ENCODE results near the gene MSI2.

Gene MSI2

DNA sequence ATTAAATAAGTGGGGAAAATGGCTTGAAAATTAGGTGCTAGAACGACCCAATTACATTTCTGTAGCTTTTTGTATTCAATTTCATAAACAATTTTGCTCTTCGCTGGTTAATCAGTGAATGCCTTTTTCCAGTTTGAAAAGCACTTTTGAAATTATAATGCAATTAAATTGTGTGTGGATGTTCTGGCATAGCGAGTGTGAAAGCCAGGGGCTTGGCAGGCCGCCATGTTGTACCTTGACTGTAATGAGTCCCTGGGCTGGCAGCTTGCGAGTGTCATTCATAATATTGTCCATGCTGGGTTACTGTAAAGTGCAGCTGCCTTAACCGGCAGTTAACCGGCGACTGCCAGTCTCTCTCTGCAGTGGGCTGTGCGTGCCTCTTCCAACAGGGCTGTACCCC is 310.9 kb downstream of the MSI2 start:
- DNase-seq, result no peak

DNA sequence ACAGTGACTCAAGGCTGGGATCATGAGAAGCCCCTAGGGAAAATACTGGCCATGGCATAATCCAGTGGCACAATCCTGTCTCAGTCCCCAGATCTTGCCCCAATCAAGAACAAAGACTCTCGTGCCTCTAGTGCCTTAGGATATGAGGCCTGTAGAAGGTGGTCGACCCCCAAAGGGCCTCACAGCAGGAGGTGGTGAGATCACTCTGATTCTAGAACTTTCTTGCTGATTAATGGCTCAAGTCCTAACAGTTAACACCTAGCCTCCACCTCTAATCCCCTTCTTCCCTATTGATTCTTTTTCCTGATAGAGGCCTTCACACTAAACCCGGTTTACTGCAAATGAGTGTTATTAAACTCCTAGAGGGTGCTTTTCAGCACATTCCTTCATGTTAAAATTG is 312.0 kb downstream of the MSI2 start:
- no peak for DNase-seq

DNA sequence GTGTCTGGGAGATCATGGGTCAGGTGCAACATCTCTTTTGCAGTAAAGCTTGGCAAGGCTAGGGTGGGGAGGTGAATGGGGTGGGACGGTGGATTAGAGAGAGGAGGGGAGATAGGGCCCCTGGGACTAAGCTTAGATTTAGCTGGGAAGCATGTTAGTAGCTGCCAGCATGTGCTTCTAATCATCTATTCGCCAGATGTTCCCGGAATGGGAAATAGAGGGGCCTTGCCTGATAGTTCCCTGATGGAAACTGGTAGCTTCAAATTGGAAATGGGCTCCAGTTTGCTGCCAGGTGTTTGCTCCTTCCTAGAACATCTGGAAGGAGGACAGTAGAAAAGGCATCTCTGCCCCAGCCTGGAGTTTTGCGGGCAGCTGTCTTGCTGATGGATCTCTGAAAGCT is 312.7 kb downstream of the MSI2 start:
- no peak for DNase-seq

DNA sequence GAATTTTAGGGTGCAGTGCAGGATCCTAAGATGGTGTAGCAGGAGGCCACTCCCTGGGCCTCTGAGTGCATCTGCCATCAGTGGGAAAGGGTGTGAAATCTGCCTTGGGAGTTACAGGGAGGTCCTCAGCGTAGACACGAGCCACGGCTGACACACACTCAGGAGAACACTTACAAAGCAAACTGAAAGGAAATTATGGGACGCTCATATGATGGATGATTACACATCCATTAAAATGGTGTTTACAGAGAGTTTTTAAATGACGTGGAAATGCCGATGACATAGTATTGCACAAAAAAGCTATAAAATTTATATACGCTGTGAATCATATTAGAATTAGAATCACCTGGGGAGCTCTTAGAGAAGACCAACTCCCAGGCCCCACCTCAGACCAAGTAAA is 313.5 kb downstream of the MSI2 start:
- no peak for DNase-seq

DNA sequence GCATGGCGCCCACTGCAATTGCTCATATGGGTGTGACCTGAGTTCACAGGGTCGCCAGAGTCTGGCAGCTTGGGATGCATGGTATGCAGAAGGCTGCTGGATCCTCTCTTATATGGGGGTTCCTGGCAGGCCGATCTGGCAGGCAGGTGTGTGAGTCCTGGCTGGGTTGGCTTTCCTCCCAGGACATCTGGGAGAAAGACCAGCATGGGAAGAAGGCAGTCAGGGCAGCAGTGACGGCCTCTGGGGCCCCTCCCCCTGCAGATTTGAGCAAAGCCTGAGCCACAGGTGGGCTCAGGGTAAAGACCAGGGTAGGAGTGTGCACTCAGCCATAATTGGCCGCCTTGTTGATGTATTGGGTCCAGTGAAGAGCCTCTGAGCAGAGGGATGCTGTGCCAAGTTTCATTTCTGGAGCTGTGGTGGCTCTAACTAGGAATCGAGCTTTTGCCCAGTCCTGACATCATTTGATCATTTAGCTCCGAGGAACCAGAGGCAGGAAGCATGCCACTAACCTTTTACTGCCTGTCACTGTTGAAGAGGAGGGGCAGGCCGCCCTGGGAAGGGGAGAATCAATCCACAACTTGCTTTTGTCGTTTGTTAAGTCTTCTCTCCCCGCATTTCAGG is 314.5 kb downstream of the MSI2 start:
- DNase-seq, result no peak

DNA sequence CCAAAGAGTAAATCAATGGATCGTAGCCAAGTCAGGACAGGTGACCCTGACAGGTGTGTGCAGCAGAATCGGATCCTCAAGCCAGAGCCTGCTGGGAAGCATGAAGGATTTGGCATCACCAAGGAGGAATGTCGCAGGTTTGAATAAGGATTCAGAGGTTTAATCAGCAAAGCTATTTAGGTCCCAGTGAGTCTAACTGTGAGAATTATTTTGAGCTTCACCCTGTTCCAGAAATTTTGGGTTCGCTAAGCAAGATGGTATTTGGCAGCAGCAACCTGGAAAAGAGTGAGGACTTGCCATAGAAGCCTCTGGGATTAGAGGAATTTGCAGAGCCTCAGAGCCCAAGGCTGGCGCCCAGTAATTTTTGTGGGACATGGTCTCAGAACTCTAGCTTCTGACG is 315.7 kb downstream of the MSI2 start:
- no peak for DNase-seq

DNA sequence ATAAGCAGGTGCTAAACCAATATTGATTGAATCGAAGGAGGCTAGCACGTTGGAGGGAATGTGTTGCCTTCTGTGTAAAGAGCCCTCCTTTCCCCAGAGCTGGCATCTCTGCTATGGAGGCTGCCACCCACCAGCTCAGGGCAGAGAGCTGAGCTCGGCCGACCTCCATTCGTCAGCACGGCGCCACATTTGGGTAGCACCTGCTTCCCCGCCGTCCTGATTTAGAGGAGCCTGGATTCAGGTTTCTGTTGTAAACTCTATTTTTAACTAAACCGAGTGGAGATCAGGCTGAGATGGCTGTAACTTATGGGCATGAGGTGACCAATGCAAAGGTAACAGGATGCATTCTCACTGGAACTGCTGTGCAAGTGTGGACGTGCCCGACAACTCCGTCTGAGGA is 316.3 kb downstream of the MSI2 start:
- DNase-seq, result no peak

DNA sequence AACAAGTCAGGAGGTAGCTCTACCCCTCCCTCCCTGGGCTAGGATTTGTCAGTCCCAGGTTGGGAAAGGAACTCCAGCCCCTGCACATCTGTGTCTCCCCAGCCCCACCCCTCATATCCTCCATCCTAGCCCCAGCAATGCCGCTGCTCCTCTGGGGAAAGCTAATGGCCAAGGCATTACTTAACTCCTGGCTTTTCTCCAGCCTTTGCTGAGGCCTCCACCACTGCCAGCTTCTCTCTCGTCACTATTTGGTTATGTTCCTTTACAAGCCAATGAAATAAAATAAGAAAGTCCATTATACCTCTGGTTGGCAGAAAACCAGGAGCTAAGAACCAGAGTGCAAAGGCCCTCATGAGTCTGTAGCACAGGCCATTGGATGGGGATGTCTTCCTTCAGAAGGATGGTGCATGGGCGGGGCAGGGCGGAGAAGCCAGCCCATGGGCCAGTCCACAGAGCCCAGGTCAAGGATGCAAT is 317.8 kb downstream of the MSI2 start:
- no peak for DNase-seq

DNA sequence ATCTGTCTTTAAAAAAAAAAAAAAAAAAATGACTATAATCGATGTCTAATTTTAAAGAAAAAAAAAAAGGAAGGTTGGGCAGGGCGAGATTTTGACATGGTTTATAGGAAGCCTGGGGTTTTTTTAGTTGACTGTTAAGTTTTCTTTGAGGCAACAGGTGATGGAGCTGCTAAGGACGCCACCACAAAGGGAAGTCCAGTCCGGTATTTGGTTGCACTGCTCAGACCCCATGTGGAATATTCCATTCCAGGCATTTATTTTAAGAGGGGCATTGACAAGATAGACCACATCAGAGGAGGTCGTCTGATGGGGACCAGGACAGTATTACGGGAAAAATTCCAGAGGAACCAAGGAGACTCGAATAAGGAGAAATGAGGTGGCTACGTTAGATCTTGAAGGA is 320.4 kb downstream of the MSI2 start:
- DNase-seq, result no peak

DNA sequence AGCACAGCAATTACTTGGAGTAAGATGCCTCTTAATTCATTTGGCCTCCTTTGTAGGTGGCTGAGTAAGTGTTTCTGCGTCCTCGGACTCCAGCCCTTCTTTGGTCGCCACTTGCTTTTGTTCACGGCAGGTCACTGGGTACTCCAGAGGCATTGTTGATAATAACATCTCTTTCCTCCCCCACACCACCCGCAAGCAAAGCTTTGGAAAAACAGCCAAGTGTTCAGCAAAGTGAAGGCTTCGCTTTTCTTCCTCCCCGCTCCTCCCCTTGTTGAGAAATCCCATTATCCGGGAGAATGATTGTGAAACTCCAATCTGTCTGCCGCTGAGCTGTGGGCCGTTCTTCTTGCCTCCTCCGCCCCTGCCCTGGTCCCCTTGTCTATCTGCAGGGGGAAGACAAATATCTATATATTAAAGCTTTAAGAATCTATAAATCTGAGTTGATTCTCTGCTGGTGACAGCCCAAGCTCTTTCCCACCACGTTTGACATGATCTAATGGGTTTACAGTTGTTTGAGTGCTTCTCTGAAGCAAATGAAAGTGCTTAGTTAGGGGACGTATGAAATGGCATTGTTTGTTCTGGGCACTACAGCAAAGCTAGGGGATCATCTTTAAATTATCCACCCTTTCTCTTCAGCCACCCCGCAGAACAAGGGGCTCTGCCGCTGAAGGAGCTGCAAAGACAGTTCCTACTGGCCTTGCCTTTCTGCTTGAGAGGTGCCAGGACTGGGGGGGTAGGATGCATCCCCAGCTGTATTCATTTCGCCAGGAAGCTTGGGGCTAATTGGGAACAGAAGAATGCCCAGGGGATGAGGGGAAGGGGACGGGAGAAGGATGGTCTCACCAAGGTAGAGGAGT is 321.7 kb downstream of the MSI2 start:
- DNase-seq, result no peak

DNA sequence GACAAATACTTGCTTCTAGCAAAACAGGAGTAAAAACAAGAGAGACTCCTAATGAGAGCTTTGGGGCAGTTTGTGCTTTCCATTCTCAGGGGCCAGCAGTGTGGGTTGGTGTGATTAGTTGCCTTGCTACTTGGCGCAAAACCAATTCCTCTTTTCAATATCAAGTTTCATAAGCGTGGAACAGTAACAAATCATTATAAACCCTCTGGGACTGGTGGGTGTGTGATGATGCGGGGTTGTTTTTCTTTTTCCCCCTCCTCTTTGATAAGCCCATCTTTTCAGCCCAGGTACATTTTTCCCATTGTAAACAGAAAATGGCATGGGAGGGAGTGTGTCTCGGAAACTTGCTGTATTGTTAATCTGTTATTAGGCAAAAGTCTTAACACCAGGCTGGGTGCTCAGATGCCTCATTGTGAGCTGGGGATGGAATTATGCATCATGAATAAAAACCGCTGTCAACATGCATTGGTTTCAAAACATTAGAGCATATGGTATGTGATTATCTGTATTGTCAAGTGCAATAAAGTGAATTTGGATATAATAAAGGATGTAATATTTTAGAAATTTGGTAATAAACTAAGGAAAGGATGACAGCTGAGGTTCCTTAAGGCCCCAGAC is 322.4 kb downstream of the MSI2 start:
- DNase-seq, result no peak

DNA sequence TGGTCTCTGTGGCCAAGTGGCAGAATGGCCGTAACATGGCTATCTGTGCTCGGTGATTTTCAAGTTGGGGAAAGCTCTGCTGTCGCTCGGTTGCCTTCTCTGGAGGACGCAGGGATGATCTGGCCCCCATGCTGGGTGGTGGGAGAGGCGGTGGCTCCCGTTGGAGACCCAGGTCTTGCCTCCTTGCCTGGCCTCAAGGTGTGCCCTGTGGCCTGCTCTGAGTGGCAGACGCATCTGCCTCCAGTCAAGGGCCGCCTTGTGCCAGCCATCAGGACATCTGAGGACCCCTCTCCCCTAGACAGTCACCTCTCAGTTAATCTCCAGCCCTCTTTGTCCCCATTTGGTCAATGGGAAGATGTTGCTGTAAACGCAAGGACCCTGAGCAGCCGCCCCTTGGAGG is 322.9 kb downstream of the MSI2 start:
- no peak for DNase-seq

DNA sequence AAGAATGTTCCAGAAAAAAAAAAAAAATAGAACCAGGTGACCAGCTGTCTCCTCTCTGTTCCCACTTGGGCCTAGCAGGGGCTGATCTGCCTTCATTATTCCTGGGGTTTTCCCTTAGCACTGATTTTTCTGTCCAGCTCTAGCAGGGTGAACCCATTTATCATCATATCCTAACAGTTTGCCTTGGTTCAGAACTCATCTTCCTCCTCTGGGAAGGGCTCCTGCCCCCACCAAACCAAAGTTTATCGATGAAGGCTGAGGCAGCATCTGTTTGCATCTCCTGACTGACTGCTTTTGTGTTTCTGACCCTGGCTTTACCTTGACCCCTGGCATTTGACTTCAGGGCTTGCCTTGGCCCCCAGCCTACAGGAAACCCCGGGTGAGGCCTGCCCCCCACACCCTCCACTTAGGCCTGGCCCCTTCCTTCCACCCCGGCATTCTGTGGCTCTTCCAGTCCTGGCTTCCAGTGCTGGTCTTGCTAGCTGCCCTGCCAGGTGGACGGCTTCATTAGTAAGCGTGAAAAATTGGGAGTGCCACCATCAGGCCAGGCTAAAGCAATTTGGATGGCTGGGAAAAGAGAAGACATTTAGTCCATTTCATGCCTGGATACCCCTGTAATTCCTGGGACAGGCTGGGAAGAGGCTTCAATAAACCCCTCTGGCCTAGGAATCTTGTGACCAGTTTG is 323.9 kb downstream of the MSI2 start:
- no peak for DNase-seq

DNA sequence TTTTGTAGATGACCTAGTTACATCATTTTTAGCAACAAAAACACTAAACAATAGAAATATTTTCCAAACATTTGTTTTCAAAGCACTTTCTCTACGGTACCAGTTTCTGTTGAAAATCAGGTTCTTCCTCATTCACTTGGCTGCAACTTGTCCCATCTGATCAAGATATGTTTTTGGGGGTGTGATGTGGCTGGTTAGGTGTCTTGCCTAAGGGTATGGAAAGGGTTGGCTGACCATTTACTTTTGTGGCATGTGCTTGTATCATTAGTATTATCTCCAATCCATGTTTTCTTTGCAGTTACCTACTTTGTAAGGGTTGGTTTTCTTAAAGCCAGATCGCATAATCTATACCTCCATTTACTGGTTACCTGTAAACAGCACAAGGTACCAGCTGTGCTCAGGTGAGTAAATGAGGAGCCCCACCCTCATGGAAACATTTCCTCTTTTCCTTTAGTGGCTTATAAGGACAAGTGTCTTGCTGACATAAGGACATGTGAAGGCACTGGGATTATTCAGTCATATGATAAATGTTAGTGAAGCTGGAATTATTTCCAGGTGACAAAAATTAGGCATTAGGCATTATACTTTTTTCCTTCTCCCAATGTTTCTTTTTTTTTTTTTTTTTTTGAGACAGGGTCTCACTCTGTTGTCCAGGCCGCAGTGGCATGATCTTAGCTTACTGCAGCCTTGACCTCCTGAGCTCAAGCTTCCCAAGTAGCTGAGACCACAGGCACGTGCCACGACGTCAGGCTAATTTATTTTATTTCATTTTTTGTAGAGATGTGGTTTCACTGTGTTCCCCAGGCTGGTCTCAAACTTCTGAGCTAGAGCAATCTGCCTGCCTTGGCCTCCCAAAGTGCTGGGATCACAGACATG is 326.8 kb downstream of the MSI2 start:
- no peak for DNase-seq

DNA sequence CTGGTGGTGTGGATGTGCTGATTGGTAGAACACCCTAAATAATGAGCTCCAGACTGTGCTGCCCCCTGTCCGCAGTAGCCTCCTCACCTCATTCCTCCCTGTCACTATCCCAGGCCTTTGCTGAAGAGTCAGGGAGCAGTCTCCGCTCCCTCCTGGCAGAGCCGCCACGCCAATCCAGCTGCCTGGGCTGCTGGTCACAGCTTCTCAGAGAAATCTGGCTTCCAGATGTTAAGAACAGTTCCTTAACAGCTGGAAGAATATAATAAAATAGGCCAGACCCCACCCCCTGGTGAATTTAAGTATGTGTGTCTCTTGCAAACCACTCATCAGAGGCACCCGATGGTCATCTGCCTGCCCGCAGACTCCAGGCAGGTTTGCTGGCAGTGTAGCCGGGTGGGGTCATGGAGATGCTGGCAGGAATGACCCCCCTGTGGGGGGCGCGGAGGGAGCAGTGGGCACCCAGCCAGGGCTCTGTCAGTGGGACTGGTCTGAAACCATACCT is 327.8 kb downstream of the MSI2 start:
- DNase-seq, result no peak

DNA sequence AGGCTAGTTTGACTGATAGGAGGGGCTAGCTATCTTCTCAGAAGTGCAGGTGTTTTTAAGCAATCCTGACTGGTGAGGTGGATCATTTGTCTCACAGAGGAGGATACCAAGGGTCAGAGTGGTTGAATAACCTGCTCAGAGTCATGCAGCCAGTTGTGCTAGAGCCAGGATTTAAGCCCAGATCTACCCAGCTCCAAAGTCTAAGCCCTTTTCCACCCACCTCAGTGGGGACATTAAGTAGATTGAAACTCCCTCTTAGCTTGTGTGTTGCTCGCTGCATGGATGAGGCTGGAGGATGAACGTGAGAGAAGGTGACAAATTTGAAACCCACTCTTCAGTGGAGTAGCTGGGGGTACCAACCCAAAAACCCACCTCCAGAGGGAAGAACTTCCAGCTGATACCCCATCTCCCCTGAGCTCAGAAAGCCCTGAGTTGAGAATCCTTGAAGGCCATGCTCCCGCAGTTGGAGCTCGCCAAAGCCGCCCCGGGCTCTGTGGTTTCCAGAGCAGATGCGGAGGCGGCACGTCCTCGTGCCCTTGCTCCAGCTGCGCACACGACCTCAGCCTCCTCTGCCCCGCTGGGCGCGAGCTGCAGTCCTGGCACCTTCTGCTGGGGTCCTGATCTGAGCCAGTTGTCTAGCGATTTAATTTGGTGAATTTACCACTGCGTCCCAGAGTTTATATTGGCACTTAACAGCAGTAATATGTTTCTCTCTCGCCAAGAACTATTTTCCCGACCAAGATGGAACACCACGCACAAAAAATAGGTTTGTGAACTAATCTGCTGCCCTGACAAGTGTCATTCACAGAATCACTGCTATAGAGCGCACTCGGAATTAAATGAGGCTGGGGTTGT is 329.2 kb downstream of the MSI2 start:
- no peak for DNase-seq

DNA sequence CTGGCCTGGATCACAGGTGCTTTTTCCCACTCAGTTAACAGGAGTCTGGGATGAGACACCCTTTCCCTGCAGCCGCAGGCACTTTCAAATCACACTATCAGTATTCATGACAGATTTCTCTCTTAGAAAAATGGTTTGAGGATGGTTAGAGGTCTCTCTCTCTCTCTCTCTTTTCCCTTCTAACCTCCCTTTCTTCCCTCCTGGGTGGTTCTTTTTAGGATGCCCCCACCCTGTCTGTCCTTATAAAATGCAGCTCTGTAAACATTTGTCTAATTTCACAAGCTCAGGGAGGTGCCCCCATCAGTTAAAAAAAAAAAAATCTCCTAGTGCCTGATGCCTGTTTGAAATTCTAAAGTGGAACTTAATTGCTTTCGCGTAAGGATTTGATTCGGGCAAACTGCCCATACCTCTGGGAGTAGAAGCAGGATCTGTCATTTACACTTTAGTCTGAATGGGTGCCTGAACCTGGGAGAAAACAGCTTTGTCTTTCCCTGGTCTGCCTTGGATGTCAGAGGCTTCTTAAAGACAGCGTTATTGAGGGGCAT is 329.9 kb downstream of the MSI2 start:
- no peak for DNase-seq

DNA sequence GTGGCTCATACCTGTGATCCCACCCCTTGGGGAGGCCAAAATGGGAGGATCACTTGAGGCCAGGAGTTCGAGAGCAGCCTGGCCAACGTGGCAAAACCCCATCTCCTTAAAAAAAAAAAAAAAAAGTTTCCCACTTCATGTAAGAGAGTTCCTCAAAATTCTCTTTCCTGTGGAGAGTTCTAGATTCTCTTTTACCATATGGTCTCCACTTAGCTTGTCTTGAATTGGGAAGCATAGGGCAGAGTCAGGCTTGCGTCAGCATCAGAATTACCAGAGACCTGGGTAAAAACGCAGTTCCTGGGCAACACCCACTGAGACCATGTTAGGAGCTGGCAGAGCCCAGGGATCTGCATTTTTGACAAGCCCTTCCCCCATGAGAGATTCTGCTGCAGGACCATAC is 330.4 kb downstream of the MSI2 start:
- no peak for DNase-seq

DNA sequence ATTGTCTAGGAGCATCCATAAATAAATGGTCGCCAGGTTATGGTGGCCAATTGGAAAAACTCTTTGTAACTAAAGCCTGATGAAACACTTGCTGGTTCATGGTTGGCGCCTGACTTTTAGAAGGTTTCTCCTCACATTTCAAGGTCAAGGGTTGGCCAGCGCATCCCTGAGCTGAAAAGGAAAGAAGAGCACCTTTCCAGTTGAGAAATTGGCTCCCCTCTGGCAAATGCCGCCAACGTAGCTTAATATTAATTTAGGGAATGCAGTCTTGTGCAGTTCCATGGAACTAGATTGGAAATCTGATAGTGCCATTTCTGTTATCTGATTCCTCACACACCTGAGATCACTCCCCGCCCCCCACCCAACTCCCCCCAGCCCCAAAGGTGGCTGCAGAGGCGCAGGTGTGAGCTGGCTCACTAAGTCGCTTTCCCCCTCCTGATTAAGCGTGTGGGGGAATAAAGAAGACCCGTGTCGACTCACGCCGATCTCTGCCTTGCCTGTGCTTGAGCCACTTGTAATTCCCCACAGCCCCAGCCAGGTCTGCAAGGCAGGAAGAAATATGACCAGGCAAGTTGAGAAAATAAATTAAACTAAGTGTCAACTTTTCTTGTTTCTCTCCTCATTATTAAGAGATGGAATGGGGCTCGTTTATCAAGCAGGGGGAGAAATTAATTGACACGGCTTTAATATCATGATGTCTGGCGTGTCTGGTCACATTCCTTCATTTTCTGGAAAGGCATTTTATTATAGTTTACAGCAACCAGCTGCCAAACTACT is 331.1 kb downstream of the MSI2 start:
- no peak for DNase-seq

DNA sequence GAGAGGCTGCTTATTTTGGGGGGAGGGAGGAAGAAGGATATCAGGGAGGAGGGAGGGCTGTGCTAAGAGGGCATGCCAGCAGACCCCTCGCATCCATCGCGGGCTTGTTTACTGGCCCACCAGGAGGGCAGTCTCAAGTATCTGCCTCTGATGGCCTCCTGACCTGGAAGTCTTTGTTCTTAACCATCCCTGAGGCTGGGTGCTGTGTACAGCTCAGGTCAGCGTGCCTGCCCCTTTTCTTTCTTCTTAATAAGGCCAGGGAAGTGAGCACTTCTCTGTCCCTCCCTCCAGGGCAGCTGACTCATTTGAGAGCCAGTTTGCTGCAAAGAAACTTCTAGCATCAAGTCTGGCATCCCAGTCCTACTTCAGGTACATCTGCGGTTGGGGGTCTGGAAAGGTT is 331.8 kb downstream of the MSI2 start:
- DNase-seq, result no peak

Data from stimulated activated CD8-positive, alpha-beta memory T cell treated with anti-CD3 and anti-CD28 coated beads, Interleukin-4, amount 100 ng/mL, for 48 hours (primary cell).